Caco-2 (cell line): ENCODE data around the gene TRIM31. TPM values are rescaled to one million over a fixed set of nuclear protein-coding genes. Genes with fewer than 3 reads are reported as not detected.

Experiments
- BruUV-seq: library from RNA; stranded (reverse); fragments of 400-500 nt; replicated peaks from 2 replicates; lab custom pipeline; 2021; lab: Mats Ljungman, UMichigan
- CTCF ChIA-PET: fragments of 300-600 bp; sonication (Branson Sonifier 250); formaldehyde crosslinking; loops from one replicate; lab custom pipeline; 2022; ENCODE audit warnings: antibody characterized with exemption; lab: Charles Lee
- POLR2A ChIA-PET: fragments of 300-600 bp; sonication (Branson Sonifier 250); formaldehyde crosslinking; loops from one replicate; lab custom pipeline; 2022; ENCODE audit warnings: antibody characterized with exemption; lab: Charles Lee
- DNase-seq, 2 experiments: peaks; one replicate each; pipeline versions ENCODE4 v3.0.0 to v3.0.0-alpha.2; 2020 to 2022
- H3K27me3 ChIP-seq: replicated peaks from 2 replicates; pipeline ENCODE4 v1.6.0; 2011; ENCODE audit warnings: low read length; ENCODE audit not compliant: control insufficient read depth, insufficient read depth
- H3K36me3 ChIP-seq: 2 replicates; pipeline ENCODE4 v1.5.1; 2011; ENCODE audit warnings: low read length; ENCODE audit not compliant: control insufficient read depth, insufficient read depth
- H3K4me1 ChIP-seq: fragments of 250-450 bp; sonication (Bioruptor Pico); 2 replicates; pipeline ENCODE4 v1.5.1; 2020; ENCODE audit warnings: mild to moderate bottlenecking
- H3K4me3 ChIP-seq: 2 replicates; pipeline ENCODE4 v1.5.1; 2011; ENCODE audit warnings: low read depth, mild to moderate bottlenecking, control low read depth, low read length
- H3K9me3 ChIP-seq: fragments of 250-450 bp; sonication (Bioruptor Pico); 2 replicates; pipeline ENCODE4 v1.5.1; 2020; ENCODE audit warnings: mild to moderate bottlenecking, moderate library complexity
- H3K27ac Mint-ChIP-seq: one replicate; pipeline ENCODE4 v1.8.0; 2022; ENCODE audit warnings: mixed read lengths; ENCODE audit not compliant: unreplicated experiment
- H3K27me3 Mint-ChIP-seq: one replicate; pipeline ENCODE4 v1.8.0; 2022; ENCODE audit warnings: mixed read lengths; ENCODE audit not compliant: insufficient read depth, unreplicated experiment
- H3K36me3 Mint-ChIP-seq: one replicate; pipeline ENCODE4 v1.8.0; 2022; ENCODE audit warnings: mild to moderate bottlenecking, mixed read lengths; ENCODE audit not compliant: insufficient read depth, unreplicated experiment
- H3K4me1 Mint-ChIP-seq: one replicate; pipeline ENCODE4 v1.8.0; 2022; ENCODE audit warnings: low read depth, mixed read lengths; ENCODE audit not compliant: unreplicated experiment
- H3K4me3 Mint-ChIP-seq: one replicate; pipeline ENCODE4 v1.8.0; 2022; ENCODE audit warnings: mild to moderate bottlenecking, moderate library complexity, mixed read lengths; ENCODE audit not compliant: unreplicated experiment
- H3K9me3 Mint-ChIP-seq: one replicate; pipeline ENCODE4 v1.8.0; 2022; ENCODE audit warnings: mixed read lengths; ENCODE audit not compliant: unreplicated experiment
- CTCF ChIP-seq, 2 experiments: fragments of 200-600 bp in 1 of 2; IDR thresholded peaks; 1 replicate in 1 of 2; 2 replicates in 1 of 2; pipeline versions ENCODE4 v1.5.1 to v1.8.0; 2011 to 2022; ENCODE audit warnings: antibody characterized with exemption in 1 of 2, control low read depth in 1 of 2, inconsistent platforms in 1 of 2, low read depth in 1 of 2, low read length in 1 of 2, mild to moderate bottlenecking in 1 of 2, moderate library complexity in 1 of 2; ENCODE audit not compliant: insufficient read depth in 1 of 2, severe bottlenecking in 1 of 2, unreplicated experiment in 1 of 2
- intact Hi-C: fragments of 100-400 bp; cut with micrococcal nuclease; formaldehyde crosslinking; loops from one replicate; pipeline ENCODE4 v1.10.0; 2022; ENCODE audit not compliant: unreplicated experiment
- total RNA-seq: library from RNA; stranded (reverse); gene quantifications from 2 replicates; pipeline ENCODE4 v1.2.3, GENCODE V29; 2022

Gene TRIM31
- total RNA-seq, 1 experiment from 2014 or later = 0.70 TPM

DNA sequence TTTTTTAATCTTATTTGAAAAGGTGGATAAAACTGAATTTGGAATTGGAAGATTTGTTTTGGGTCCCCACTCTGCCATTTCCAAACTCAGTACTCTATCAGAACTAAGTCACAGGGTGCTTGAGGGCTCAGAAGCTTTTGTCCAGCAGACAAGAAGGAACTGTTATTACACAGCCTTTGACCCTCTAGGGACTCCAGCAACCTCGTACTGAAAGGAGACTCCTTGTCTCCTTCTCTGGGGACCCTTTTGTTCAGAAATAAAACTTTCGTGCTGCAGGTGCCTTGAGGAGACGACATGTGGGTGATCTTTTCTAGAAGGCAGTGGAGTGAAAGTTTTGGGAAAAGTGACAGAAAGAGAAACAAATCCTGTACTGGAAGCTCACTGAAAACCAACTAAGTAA is 59.2 kb downstream of the TRIM31 start:
- Mint-ChIP-seq H3K27me3 (no peaks in the 10 kb centered on the region), H3K9me3 (no peaks in the 10 kb centered on the region), H3K27ac (no peak overlapping the region), H3K4me3 (no peak overlapping the region), H3K4me1 (no peaks in the 10 kb centered on the region), H3K36me3 (no peaks in the 10 kb centered on the region)
- Histone ChIP-seq H3K27me3 (no peaks in the 10 kb centered on the region), H3K9me3 (no peaks in the 10 kb centered on the region), H3K4me3 (no peak overlapping the region), H3K36me3 (no peaks in the 10 kb centered on the region), H3K4me1 (no peaks in the 10 kb centered on the region)
- intact Hi-C loops = no loop called here
- no TSS peak for BruUV-seq
- CTCF ChIA-PET = no interaction called here
- POLR2A ChIA-PET = no interaction called here
- no peak for DNase-seq
- TF ChIP-seq CTCF (IDR thresholded peaks at IDR 0.05; ENCODE audit: insufficient read depth in 1 of 2, low read depth in 1 of 2, low read length in 1 of 2, severe bottlenecking in 1 of 2, unreplicated experiment in 1 of 2) = no peak

Other genes starting within 250 kb of the TRIM31 start
- gene HLA-A, start 170.6 kb downstream of the TRIM31 start, total RNA-seq = 192 and 198 TPM in 2 replicates
- gene POLR1H, start 51.8 kb downstream of the TRIM31 start, total RNA-seq = 26.1 and 27.6 TPM in 2 replicates
- gene PPP1R11, start 45.9 kb downstream of the TRIM31 start, total RNA-seq = 35.5 and 35.6 TPM in 2 replicates
- 0.23 and 0.37 TPM in 2 replicates for gene RNF39, start 37.3 kb downstream of the TRIM31 start, total RNA-seq
- gene TRIM40, start 23.1 kb upstream of the TRIM31 start, total RNA-seq = not detected in 2 replicates
- gene TRIM10, start 48.1 kb upstream of the TRIM31 start, total RNA-seq = 0.95 and 1.4 TPM in 2 replicates
- 5.2 and 6.9 TPM in 2 replicates for gene TRIM15, start 50.5 kb upstream of the TRIM31 start, total RNA-seq
- gene TRIM26, start 100.3 kb upstream of the TRIM31 start, total RNA-seq = 48.1 and 49.0 TPM in 2 replicates
- gene TRIM39, start 213.8 kb upstream of the TRIM31 start, total RNA-seq = 12.7 and 14.5 TPM in 2 replicates
- 44.2 and 47.5 TPM in 2 replicates for gene RPP21, start 232.1 kb upstream of the TRIM31 start, total RNA-seq